Measurements from ENCODE around the gene DNAI1.

GRCh38 chr9:34508951-34509350, 50.3 kb downstream of the DNAI1 start:
- no peak for TF ChIP-seq POLR2AphosphoS5 (IDR thresholded peaks at IDR 0.05; ENCODE audit: low read depth, low read length)
- TF ChIP-seq CTCF (IDR thresholded peaks at IDR 0.05) = no peak
- no peak for TF ChIP-seq REST (IDR thresholded peaks at IDR 0.05; ENCODE audit: insufficient read depth in 1 of 2, low read depth in 2 of 2, low read length in 1 of 2)
- TF ChIP-seq TCF7L2 (IDR thresholded peaks at IDR 0.05; ENCODE audit: low read depth, low read length) = no peak
